ENCODE data around the gene SUMO2.

The SUMO2 gene

GRCh38 chr17:75124041-75124818, 58.5 kb downstream of the SUMO2 start:
- no peak overlapping the region for H3K4me3 ChIP-seq (ENCODE audit: low read depth, low read length)
- DNase-seq (ENCODE audit: low read depth), result no peak
- TF ChIP-seq CTCF (IDR thresholded peaks at IDR 0.05; ENCODE audit: low read depth, low read length, missing control alignments), result no peak
- in situ Hi-C loops (cut with HindIII; ENCODE audit: low sequenced_read_pairs), result no loop called here

GRCh38 chr17:75118307-75118706, 64.5 kb downstream of the SUMO2 start:
- in situ Hi-C loops (cut with HindIII; ENCODE audit: low sequenced_read_pairs), result no loop called here
- no peak overlapping the region for H3K4me3 ChIP-seq (ENCODE audit: low read depth, low read length)
- no peak for DNase-seq (ENCODE audit: low read depth)
- TF ChIP-seq CTCF (IDR thresholded peaks at IDR 0.05; ENCODE audit: low read depth, low read length, missing control alignments), result no peak

GRCh38 chr17:75116737-75117136, 66.0 kb downstream of the SUMO2 start:
- no peak overlapping the region for H3K4me3 ChIP-seq (ENCODE audit: low read depth, low read length)
- DNase-seq (ENCODE audit: low read depth), result no peak
- no peak for TF ChIP-seq CTCF (IDR thresholded peaks at IDR 0.05; ENCODE audit: low read depth, low read length, missing control alignments)
- in situ Hi-C loops (cut with HindIII; ENCODE audit: low sequenced_read_pairs), result no loop called here

Data from astrocyte of the cerebellum (primary cell).